GM13977 (cell line): ENCODE results near the gene ANXA5.

Experiments
- DNase-seq: peaks from one replicate; pipeline ENCODE4 v3.0.0; 2012; ENCODE audit warnings: low spot score
- in situ Hi-C: fragments of 300-500 bp; cut with MboI; formaldehyde crosslinking; loops from one replicate; pipeline ENCODE4 v1.12.0; 2022; ENCODE audit warnings: low sequenced_read_pairs, low pct_unique_long_range_greater_than_20kb, mixed read lengths, inconsistent platforms; ENCODE audit not compliant: unreplicated experiment
- TF ChIP-seq, protein P1 (sequence below): IDR thresholded peaks from 2 replicates; pipeline ENCODE4 v1.5.1; 2012; ENCODE audit warnings: mild to moderate bottlenecking, control low read depth; ENCODE audit not compliant: insufficient read depth; ENCODE audit errors: extremely low read depth, missing control alignments

Gene ANXA5

DNA sequence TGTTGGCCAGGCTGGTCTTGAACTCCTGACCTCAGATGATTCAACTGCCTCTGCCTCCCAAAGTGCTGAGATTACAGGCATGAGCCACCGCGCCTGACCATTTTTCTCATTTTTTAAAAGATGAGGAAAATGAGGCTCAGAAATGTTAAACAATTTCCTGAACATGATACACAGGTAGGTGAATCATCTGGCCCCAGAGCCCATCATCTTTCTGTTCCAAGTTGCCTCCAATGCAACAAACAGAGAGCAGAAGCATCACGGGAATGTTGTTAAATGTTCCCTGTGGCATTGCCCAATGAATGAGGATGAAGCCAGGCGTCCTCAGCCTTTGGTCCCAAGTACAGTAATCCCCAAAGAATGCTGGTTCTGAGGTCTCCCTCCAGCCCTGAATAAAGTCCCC lies 31.3 kb upstream of the ANXA5 start:
- TF ChIP-seq, protein P1, sequence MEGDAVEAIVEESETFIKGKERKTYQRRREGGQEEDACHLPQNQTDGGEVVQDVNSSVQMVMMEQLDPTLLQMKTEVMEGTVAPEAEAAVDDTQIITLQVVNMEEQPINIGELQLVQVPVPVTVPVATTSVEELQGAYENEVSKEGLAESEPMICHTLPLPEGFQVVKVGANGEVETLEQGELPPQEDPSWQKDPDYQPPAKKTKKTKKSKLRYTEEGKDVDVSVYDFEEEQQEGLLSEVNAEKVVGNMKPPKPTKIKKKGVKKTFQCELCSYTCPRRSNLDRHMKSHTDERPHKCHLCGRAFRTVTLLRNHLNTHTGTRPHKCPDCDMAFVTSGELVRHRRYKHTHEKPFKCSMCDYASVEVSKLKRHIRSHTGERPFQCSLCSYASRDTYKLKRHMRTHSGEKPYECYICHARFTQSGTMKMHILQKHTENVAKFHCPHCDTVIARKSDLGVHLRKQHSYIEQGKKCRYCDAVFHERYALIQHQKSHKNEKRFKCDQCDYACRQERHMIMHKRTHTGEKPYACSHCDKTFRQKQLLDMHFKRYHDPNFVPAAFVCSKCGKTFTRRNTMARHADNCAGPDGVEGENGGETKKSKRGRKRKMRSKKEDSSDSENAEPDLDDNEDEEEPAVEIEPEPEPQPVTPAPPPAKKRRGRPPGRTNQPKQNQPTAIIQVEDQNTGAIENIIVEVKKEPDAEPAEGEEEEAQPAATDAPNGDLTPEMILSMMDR, result no peak
- in situ Hi-C loops, result loop anchor here (25.0 kb wide), 1 partner anchor 241 kb away; no protein-coding TSS in a partner anchor
- no peak for DNase-seq

DNA sequence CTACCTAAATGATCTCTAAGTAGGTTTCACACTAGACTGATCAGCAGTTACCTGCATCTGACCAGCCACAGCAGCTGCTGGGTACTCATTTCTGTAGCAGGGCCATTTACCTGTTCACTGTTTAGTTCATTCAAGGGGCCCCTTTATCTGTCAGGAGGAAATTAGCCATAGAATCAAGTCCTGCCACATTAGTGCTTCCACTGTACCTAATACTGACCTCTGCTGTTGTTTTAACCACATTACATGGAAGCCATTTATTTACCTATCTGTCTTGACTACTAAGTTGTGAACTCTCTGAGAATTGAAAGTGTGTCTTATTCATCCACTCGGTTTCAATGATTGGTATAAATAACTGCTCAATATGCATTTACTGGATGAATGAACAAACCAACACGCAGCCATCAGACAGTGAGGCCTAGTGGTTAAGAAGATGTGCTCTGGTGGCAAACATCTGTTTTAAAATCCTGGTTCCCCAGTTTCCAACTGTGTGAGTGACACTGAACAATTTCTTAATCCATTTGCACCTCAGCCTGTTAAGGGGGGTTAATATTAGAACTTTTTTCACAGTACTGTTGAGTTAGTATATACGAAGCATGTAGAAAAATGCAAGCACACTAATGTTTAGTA lies 30.0 kb upstream of the ANXA5 start:
- peak; percentile 58 for DNase-seq
- in situ Hi-C loops, result loop anchor here (25.0 kb wide), 1 partner anchor 239 kb away; no protein-coding TSS in a partner anchor
- TF ChIP-seq, protein P1, result peak; percentile 68

DNA sequence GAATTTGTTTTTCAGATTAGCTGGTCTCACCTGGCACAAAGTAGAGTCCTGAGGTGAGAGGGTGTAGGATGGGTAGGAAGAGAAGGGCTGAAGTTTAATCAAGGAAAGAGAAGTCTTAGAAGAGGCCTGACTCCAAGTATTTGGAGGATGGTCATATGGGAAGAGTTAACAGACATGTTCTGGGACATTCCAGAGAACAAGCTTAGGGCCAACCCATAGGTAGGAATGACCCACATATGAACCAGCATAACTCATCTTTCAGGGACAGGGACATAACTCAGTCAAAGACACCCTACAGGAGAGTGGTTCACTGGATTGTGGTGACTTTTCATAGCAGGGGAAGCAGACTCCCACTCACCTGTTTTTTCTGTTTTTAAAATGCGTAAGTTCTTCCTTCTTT lies 27.9 kb upstream of the ANXA5 start:
- in situ Hi-C loops, result loop anchor here (25.0 kb wide), 1 partner anchor 237 kb away; no protein-coding TSS in a partner anchor
- TF ChIP-seq, protein P1, result no peak
- DNase-seq, result no peak

DNA sequence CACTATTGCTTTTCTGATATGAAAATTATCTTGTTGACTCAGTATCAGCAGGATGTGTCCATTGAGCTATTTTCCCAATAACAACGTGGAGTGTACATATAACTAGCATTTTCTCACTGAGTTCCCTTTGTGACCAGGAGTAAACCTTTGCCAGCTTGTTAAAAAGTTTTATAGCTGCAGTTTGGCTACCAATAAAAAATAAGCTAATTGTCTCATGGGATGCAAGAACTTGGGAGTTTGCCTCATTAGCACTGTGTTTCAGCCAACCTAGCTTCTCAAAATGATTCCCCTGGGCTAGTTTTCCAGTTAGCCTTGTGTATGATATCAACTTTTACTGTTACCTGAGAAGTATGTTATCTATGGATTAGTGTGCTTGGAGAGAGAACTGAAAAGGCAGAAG lies 24.9 kb upstream of the ANXA5 start:
- in situ Hi-C loops, result no loop called here
- TF ChIP-seq, protein P1, result no peak
- no peak for DNase-seq

DNA sequence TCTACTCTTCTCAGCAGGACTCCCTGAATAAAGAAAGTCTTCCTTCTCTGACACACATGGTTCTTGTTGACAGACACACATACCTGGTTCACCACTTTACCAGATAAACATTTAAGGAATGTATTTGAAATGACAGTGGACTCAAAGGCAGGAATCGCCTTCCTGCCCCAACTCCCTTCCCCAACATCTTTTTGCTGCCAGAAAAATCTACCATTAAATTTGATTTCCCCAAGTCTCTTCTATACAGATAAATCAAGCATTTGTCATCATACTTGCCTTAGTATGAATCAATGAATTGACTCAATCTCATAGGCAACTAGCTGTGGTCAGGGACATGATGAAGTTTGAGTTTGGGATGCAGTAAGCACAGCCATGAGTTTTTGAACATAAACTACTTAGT lies 23.3 kb upstream of the ANXA5 start:
- DNase-seq, result no peak
- in situ Hi-C loops, result no loop called here
- TF ChIP-seq, protein P1, result no peak

DNA sequence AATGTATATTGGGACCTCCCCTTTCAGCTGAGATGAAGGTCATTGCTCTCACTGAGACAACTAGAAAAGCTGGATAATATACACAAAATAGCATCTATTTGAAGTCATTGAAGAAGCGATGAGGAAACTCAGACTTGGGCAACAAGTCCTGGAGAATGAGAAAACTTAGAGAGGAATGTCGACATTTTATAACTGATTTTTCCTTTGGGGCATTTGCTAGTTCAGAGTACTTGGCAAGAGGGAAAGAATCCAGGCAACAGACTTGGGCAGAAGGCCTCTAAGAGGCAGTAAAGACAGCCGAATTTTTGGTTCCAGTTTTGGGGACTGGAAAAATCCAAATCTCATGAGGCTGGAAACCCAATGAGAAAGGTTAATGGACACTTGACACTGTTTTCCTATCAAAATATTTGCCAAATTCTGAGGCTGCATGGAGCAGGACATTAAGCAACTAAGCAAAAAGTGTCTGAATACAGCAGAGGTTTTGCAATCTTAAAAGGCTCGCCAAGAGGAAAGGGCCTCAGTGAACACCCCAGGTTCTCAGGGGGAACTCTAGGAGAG lies 21.0 kb upstream of the ANXA5 start:
- TF ChIP-seq, protein P1, result no peak
- in situ Hi-C loops, result no loop called here
- DNase-seq, result no peak

DNA sequence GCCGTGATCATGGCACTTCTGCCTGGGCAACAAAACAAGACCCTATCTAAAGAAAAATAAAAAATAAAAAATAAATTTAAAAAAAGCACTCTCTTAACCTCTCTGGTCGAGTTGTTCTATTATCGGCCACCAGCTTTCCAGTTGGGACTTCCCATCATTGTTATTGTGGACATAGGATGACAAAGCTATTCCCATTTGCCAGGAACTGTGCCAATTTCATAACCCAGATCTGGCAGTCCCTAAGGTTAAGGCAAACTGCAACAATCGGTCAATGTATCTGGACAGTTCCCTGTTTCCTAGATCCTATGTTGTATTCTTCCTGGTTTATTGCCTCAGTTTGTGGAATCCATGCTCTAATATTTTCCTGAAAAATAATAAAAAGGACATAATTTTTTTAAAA lies 17.8 kb upstream of the ANXA5 start:
- DNase-seq, result no peak
- TF ChIP-seq, protein P1, result no peak
- in situ Hi-C loops, result no loop called here
